H9 (cell line): Measurements from ENCODE around the gene SOX8. TPM values are rescaled to one million over a fixed set of nuclear protein-coding genes. Genes with fewer than 3 reads are reported as not detected.

Experiments
- DNase-seq: peaks from one replicate; pipeline ENCODE4 v3.0.0-alpha.2; 2017
- H2AFZ ChIP-seq: one replicate; pipeline ENCODE4 v1.6.1; 2013; ENCODE audit warnings: mild to moderate bottlenecking, low read length, control low read depth, moderate library complexity
- H2AK5ac ChIP-seq: 2 replicates; pipeline ENCODE4 v1.6.1; 2013; ENCODE audit warnings: low read length, control low read depth, mixed read lengths; ENCODE audit not compliant: insufficient read length
- H2BK120ac ChIP-seq: one replicate; pipeline ENCODE4 v1.6.1; 2013; ENCODE audit warnings: low read depth, mild to moderate bottlenecking, low read length, control low read depth, inconsistent platforms; ENCODE audit not compliant: poor library complexity, severe bottlenecking
- H2BK12ac ChIP-seq: 2 replicates; pipeline ENCODE4 v1.6.1; 2013; ENCODE audit warnings: low read length, control low read depth, mixed read lengths, low read depth; ENCODE audit not compliant: insufficient read length
- H2BK15ac ChIP-seq: 2 replicates; pipeline ENCODE4 v1.6.1; 2013; ENCODE audit warnings: low read depth, low read length, control low read depth
- H2BK20ac ChIP-seq: one replicate; pipeline ENCODE4 v1.6.1; 2013; ENCODE audit warnings: low read depth, mild to moderate bottlenecking, low read length, control low read depth, inconsistent platforms; ENCODE audit not compliant: poor library complexity, severe bottlenecking
- H2BK5ac ChIP-seq: 2 replicates; pipeline ENCODE4 v1.6.1; 2013; ENCODE audit warnings: low read length, control low read depth, mixed read lengths; ENCODE audit not compliant: insufficient read length
- H3K14ac ChIP-seq: 2 replicates; pipeline ENCODE4 v1.6.1; 2013; ENCODE audit warnings: low read length, control low read depth; ENCODE audit not compliant: insufficient read depth
- H3K18ac ChIP-seq: 2 replicates; pipeline ENCODE4 v1.6.1; 2013; ENCODE audit warnings: low read depth, mild to moderate bottlenecking, mixed read lengths, low read length, control low read depth; ENCODE audit not compliant: insufficient read length
- H3K23ac ChIP-seq: 2 replicates; pipeline ENCODE4 v1.6.1; 2013; ENCODE audit warnings: low read length, control low read depth, mixed read lengths, low read depth; ENCODE audit not compliant: insufficient read length
- H3K23me2 ChIP-seq: 2 replicates; pipeline ENCODE4 v1.6.1; 2013; ENCODE audit warnings: low read depth, mild to moderate bottlenecking, mixed read lengths, low read length, control low read depth; ENCODE audit not compliant: insufficient read length, poor library complexity, severe bottlenecking
- H3K27ac ChIP-seq: 2 replicates; pipeline ENCODE4 v1.5.1; 2013; ENCODE audit warnings: low read length, control low read depth, mixed read lengths, low read depth; ENCODE audit not compliant: insufficient read length
- H3K27me3 ChIP-seq: 2 replicates; pipeline ENCODE4 v1.6.1; 2013; ENCODE audit warnings: low read length, control low read depth, inconsistent platforms; ENCODE audit not compliant: insufficient read depth
- H3K4ac ChIP-seq: 2 replicates; pipeline ENCODE4 v1.6.1; 2013; ENCODE audit warnings: low read depth, mild to moderate bottlenecking, control low read depth, inconsistent platforms, low read length, moderate library complexity
- H3K4me1 ChIP-seq: 2 replicates; pipeline ENCODE4 v1.6.1; 2013; ENCODE audit warnings: low read length, control low read depth, inconsistent platforms; ENCODE audit not compliant: insufficient read depth
- H3K4me2 ChIP-seq: 2 replicates; pipeline ENCODE4 v1.6.1; 2013; ENCODE audit warnings: low read length, control low read depth, mixed read lengths; ENCODE audit not compliant: insufficient read length, insufficient read depth
- H3K56ac ChIP-seq: 2 replicates; pipeline ENCODE4 v1.6.1; 2013; ENCODE audit warnings: low read depth, mild to moderate bottlenecking, mixed read lengths, low read length, control low read depth; ENCODE audit not compliant: insufficient read length
- H3K79me1 ChIP-seq: 2 replicates; pipeline ENCODE4 v1.6.1; 2013; ENCODE audit warnings: low read depth, mild to moderate bottlenecking, moderate library complexity, low read length, control low read depth, inconsistent platforms; ENCODE audit not compliant: insufficient read depth, poor library complexity, severe bottlenecking
- H3K79me2 ChIP-seq: 2 replicates; pipeline ENCODE4 v1.6.1; 2013; ENCODE audit warnings: low read length, control low read depth, inconsistent platforms; ENCODE audit not compliant: insufficient read depth
- H3K9ac ChIP-seq: 2 replicates; pipeline ENCODE4 v1.6.1; 2013; ENCODE audit warnings: low read length, control low read depth, mixed read lengths; ENCODE audit not compliant: insufficient read length; ENCODE audit errors: extremely low read depth
- H3K9me3 ChIP-seq: one replicate; pipeline ENCODE4 v1.6.1; 2013; ENCODE audit warnings: low read depth, low read length, inconsistent platforms; ENCODE audit not compliant: control insufficient read depth
- H3T11ph ChIP-seq: one replicate; pipeline ENCODE4 v1.6.1; 2013; ENCODE audit warnings: mild to moderate bottlenecking, low read length, control low read depth, inconsistent platforms
- H4K20me1 ChIP-seq: one replicate; pipeline ENCODE4 v1.6.1; 2013; ENCODE audit not compliant: control insufficient read depth, insufficient read length, insufficient read depth
- H4K5ac ChIP-seq: 2 replicates; pipeline ENCODE4 v1.6.1; 2013; ENCODE audit warnings: low read depth, mild to moderate bottlenecking, mixed read lengths, low read length, control low read depth; ENCODE audit not compliant: insufficient read length
- H4K8ac ChIP-seq: replicated peaks from 2 replicates; pipeline ENCODE4 v1.6.1; 2013; ENCODE audit warnings: low read length, control low read depth, mixed read lengths, low read depth; ENCODE audit not compliant: insufficient read length
- H4K91ac ChIP-seq: 2 replicates; pipeline ENCODE4 v1.6.1; 2013; ENCODE audit warnings: low read depth, mild to moderate bottlenecking, moderate library complexity, mixed read lengths, low read length, control low read depth; ENCODE audit not compliant: insufficient read length
- H3K27ac Mint-ChIP-seq, 3 experiments: 2 replicates in 2 of 3; 3 replicates in 1 of 3; pipeline ENCODE4 v1.8.0; 2020 to 2021; ENCODE audit warnings: mixed read lengths in 3 of 3, mild to moderate bottlenecking in 1 of 3, moderate library complexity in 1 of 3
- H3K27me3 Mint-ChIP-seq: 2 replicates; pipeline ENCODE4 v1.8.0; 2021; ENCODE audit warnings: low read depth, mild to moderate bottlenecking, moderate library complexity, mixed read lengths
- H3K36me3 Mint-ChIP-seq, 3 experiments: 2 replicates in 2 of 3; 3 replicates in 1 of 3; pipeline ENCODE4 v1.8.0; 2020 to 2021; ENCODE audit warnings: low read depth in 3 of 3, mixed read lengths in 3 of 3; ENCODE audit not compliant: insufficient read depth in 1 of 3
- H3K4me1 Mint-ChIP-seq, 2 experiments: 2 replicates each; pipeline ENCODE4 v1.8.0; 2020; ENCODE audit warnings: mixed read lengths in 2 of 2
- H3K4me3 Mint-ChIP-seq, 2 experiments: 2 replicates in 1 of 2; 3 replicates in 1 of 2; pipeline ENCODE4 v1.8.0; 2020 to 2021; ENCODE audit warnings: mild to moderate bottlenecking in 2 of 2, mixed read lengths in 2 of 2, moderate library complexity in 1 of 2
- H3K9me3 Mint-ChIP-seq, 2 experiments: 2 replicates in 1 of 2; 3 replicates in 1 of 2; pipeline ENCODE4 v1.8.0; 2020; ENCODE audit warnings: mild to moderate bottlenecking in 2 of 2, mixed read lengths in 2 of 2, moderate library complexity in 1 of 2
- CTCF ChIP-seq: fragments of 200-600 bp; sonication (generic); conservative IDR thresholded peaks from 3 replicates; pipeline ENCODE4 v1.8.0; 2021; ENCODE audit warnings: antibody characterized with exemption, mild to moderate bottlenecking
- WGBS: extraction: QIAGEN DNeasy Blood & Tissue Kit; methylation state at CpG from one replicate; pipeline ENCODE4 v1.1.7; 2013; ENCODE audit warnings: missing lambda C conversion rate, low lambda C conversion rate, mixed read lengths; ENCODE audit not compliant: insufficient read length; ENCODE audit errors: extremely low coverage; 5-methylcytosine and 5-hydroxymethylcytosine counted together
- total RNA-seq: library from RNA; stranded (reverse); gene quantifications from 2 replicates; pipeline ENCODE4 v1.2.1, GENCODE V29; 2021

SOX8 gene
- total RNA-seq, 1 experiment from 2014 or later, result 8.9 TPM

GRCh38 chr16:1020591-1020990, 39.0 kb downstream of the SOX8 start:
- Histone ChIP-seq H3K79me2 (no peaks in the 10 kb centered on the region), H2BK120ac (no peak overlapping the region), H2BK12ac (no peak overlapping the region), H2BK5ac (no peak overlapping the region), H3K79me1 (no peaks in the 10 kb centered on the region), H3K23ac (no peak overlapping the region), H3K4me2 (no peak overlapping the region), H3K4ac (no peak overlapping the region), H3K4me1 (no peaks in the 10 kb centered on the region), H4K8ac (no peak overlapping the region), H2BK15ac (no peak overlapping the region), H3K27me3 (no peaks in the 10 kb centered on the region), H4K5ac (no peak overlapping the region), H3T11ph (no peak overlapping the region), H2BK20ac (no peak overlapping the region), H2AK5ac (no peak overlapping the region), H4K20me1 (no peaks in the 10 kb centered on the region), H3K56ac (no peak overlapping the region), H4K91ac (no peak overlapping the region), H3K14ac (no peak overlapping the region), H3K23me2 (no peaks in the 10 kb centered on the region), H3K27ac (no peak overlapping the region), H3K9ac (no peak overlapping the region), H2AFZ (no peak overlapping the region), H3K9me3 (no peaks in the 10 kb centered on the region), H3K18ac (no peak overlapping the region)
- TF ChIP-seq CTCF, result no peak
- H3K36me3 Mint-ChIP-seq, result no peaks in the 10 kb centered on the region
- no peak for DNase-seq
- no CpG with 5 or more reads among the region's 11 CpGs for WGBS
- H3K27me3 Mint-ChIP-seq, result peaks cover 1% of the 10 kb centered on the region
- H3K4me1 Mint-ChIP-seq, result no peaks in the 10 kb centered on the region
- no peak overlapping the region for H3K4me3 Mint-ChIP-seq
- no peaks in the 10 kb centered on the region for H3K9me3 Mint-ChIP-seq
- H3K27ac Mint-ChIP-seq, result no peak overlapping the region
